HG03460 (cell line): ENCODE results near the gene SORBS1.
"Not testable (repeated sequence)": the region's sequence is repeated elsewhere in the genome, so short reads cannot be mapped to it uniquely, and the experiment has no call there.

Experiments
- ATAC-seq: cut with Tn5 transposase; IDR thresholded peaks from one replicate; pipeline ENCODE4 v1.9.1; 2021; ENCODE audit not compliant: unreplicated experiment

The SORBS1 gene

DNA sequence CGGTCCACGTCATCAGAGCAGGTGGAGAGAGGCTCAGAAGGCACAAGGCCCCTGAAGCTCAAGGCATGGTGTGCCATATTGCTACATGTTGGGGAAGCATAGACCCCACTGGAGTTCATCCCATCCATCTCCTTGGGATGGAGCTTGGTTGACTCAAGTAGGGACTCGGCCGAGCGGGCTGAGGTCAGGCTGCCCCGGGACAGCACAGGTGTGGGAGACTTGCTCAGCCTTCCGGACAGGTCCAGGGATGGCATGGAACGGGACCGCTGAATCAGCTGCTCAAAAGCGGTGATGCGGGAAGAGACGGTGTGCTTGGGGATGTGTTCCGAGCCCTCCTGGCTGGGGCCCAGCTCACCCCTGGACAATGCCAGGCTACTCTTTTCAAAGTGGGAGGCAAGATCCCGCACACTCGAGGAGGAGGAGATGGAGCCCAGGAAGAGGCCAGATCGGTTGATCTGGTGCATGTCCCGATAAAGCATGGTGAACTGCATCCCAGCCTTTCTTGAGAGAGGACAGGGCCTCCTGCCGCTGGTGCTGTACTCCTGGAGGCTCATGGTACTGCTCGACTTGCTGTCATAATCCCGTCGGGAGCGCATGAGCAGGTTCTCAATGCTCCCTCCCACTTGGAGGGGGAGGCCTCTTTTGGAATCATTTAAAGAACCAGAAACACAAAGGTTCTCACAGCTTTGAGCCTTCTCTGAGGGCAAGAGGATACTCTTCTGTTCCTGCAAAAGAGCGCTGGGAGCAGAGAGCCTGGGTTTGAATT lies 204.8 kb downstream of the SORBS1 start:
- ATAC-seq, result no peak

- no peak for ATAC-seq
These were observed 205.9 kb downstream of the SORBS1 start for GRCh38 chr10:95355301-95355700.

DNA sequence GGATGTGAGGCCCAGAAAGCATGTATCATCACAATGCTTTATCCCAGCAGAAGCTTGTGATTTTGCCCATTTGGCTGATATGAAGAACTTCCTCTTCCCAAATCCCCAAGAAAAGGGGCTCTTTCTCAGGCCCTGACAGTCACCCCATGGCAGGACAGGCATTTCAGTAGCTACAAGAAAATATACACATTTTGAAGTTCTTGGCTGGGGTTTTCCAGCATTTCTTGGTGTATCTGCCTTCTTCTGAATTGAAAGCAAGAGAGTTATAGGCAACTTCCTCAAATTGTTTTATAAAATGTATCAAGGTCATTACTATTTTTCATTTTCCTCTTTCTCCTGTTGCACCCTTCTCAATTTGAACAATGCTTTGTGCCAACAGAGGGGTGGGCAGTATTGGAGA lies 207.1 kb downstream of the SORBS1 start:
- no peak for ATAC-seq

DNA sequence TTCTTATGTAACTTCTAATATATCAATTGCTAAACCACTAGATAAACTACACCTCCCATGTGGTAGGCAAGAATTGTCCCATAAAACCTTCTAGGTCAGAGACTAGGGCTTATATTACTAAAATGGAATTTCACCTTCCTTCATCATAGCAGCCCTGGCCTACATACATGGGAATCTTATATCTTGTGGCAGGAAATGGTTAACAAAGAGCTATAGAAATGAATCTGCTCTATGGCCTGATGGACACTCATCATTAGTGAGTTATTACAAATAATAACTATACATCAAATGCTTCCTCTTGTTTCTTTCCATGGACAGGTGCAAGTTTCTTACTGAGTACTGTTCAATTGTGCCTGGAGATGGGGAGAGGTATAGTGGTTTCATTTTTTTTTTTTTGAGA lies 208.0 kb downstream of the SORBS1 start:
- no peak for ATAC-seq

DNA sequence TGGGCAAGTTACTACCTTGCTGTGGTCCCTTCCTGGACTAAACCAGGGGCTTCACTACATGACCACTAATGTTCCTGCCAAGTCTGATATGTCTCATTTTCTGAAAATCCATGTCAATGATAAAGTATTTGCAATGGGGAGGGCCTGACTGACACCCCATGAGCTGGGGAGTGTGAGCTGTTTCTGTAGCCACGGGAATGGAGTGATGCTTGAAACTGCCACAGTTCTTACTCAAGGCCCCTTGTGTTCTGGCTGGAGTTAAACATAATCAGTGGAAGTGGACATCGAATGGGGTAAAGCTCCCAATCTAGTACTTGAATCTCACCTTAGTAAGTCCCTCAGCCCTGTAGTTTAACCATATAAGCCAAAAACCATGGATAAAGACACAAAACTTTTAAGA lies 208.5 kb downstream of the SORBS1 start:
- ATAC-seq, result no peak

GRCh38 chr10:95350830-95351228 lies 210.3 kb downstream of the SORBS1 start:
- ATAC-seq, result no peak

GRCh38 chr10:95350219-95350829 lies 210.8 kb downstream of the SORBS1 start:
- no peak for ATAC-seq

- not testable (repeated sequence) for ATAC-seq
These were observed 213.8 kb downstream of the SORBS1 start for GRCh38 chr10:95347402-95347766.

DNA sequence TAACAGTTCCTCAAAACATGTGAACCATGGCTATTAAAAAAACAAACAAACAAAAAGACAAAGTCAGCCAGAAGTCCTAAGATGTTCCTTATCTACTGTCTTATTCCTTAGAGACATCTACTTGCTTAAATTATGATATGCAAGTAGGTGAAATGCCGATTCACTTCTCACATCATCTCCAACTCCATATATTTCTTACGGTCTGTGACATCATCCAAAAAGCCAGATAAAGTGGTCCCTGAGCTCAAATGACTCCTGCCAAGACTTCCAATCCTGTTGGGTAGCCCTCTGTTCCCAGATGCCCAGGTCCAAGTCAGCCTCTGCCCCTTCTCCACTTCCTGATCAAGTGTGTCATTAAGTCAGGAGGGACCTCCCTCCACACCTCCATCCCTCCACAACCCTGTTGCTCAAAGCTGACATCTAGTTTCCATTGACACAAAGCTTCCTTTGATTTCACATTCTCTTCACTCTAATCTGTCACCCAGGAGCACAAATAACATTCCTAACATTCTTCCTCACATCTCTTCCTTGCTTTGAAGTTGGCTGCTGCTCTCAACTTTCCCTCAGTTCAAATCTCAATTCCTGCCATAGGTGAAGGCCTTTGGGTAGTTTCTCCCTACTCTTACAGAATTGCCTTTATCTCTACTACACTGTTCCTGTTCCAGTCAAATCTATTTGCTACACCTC lies 214.3 kb downstream of the SORBS1 start:
- no peak for ATAC-seq

- ATAC-seq, result no peak
These were observed 217.6 kb downstream of the SORBS1 start for GRCh38 chr10:95343573-95343972.

- no peak for ATAC-seq
These were observed 219.4 kb downstream of the SORBS1 start for GRCh38 chr10:95341716-95342130.

- no peak for ATAC-seq
These were observed 221.3 kb downstream of the SORBS1 start for GRCh38 chr10:95339863-95340262.

DNA sequence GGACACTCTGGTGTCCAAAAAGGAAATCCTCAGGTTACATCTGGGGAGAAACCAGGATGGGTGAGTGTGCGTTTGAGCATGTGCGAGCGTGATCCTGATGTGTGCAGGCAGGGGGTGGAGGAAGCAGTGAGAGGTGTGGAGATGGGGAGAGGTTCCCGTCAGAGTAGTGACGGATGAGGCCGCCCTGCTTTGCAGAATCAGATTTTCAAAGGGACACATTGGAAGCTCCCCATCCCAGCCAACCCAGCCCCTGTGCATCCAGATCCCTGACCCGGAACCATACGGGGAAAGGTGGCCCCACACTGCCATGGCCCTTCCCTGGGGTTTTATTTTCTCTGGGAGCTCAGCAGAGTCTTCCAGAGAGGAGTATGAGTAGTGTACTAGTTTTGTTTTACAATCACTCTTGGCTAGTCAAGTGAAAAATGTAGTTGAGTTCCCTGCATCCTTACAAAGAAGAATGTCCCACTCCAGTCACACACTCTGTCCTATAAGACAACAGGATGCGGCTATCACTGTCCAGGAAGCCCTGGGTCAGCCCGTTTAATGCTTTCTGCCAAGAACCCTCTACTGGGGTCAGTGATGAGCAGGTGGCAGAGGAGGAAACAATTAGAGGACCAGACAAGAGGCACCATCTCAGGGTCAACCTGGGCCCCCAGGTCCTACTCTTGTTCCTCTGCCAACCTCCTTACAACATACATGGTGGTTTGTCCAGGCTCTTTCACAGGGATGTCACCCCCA lies 223.6 kb downstream of the SORBS1 start:
- no peak for ATAC-seq

DNA sequence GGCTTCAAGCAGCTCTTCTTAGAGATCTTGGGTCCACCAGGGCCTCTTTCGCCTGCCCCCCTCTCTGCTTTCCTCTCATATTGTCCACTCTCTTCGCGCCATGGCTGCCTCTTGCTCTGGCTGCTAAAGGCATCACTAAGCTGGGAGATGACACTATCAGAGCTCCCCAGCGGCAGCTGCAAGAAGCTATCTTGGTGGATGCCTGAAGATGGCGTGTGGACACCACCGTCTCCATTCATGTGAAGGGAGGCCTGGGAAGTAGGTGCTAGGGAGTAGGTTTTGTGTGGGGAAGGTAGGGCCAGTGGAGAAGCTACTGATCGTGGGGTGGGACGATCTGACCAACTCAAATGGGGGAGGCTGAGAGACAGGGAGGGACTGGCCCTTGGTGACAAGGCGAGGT lies 224.5 kb downstream of the SORBS1 start:
- ATAC-seq, result no peak

DNA sequence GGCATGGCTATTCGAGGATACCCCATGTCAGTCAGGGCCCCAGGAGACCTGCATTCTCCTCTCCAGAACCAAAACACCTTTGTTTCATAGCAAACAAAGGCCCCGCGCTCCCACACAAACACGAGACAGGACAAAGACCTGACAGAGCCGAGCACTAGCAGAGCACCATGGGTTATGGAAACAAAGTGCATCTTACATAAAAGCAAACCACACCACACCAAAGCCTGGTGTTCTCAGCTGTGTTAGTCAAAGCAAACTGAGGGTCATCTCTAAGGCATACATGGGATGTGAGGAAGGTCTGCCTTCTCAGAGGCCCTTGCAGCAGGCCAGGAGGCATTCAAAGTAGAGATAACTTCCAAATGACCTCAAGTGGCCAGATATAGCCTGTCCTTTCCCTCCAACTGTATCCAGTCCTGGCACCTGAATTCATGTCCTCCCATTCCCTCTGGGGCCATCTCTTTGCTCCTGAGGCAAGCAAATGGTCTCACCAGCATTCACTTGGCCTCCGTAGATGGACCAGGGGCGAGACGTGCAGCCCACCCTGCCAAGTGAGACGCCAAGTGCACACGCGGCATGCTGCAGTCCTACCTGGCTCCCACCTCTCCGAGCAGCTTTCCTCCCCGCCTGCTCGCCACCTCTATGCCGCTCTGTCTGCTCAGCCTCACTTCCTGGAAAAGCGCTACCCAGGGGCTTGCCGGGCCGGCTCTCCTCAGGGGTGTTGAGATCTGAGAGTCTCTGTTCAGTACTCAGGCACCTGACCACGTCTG lies 225.1 kb downstream of the SORBS1 start:
- no peak for ATAC-seq

DNA sequence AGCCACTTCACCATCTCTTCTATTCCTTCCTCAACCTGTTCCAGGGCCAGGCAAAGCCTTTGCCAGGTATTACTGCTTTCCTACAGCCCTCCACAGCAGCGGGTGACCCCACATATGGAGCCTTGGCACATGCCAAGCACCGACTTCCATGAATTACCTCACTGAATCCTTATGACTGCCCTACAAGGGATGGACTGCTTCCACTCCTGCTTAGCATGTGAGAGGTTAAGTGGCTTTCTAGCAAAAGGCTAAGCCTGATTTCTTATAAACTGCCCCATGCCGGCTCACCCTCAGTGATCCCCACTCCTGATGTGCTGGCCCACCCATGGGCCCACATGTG lies 226.4 kb downstream of the SORBS1 start:
- ATAC-seq, result no peak

DNA sequence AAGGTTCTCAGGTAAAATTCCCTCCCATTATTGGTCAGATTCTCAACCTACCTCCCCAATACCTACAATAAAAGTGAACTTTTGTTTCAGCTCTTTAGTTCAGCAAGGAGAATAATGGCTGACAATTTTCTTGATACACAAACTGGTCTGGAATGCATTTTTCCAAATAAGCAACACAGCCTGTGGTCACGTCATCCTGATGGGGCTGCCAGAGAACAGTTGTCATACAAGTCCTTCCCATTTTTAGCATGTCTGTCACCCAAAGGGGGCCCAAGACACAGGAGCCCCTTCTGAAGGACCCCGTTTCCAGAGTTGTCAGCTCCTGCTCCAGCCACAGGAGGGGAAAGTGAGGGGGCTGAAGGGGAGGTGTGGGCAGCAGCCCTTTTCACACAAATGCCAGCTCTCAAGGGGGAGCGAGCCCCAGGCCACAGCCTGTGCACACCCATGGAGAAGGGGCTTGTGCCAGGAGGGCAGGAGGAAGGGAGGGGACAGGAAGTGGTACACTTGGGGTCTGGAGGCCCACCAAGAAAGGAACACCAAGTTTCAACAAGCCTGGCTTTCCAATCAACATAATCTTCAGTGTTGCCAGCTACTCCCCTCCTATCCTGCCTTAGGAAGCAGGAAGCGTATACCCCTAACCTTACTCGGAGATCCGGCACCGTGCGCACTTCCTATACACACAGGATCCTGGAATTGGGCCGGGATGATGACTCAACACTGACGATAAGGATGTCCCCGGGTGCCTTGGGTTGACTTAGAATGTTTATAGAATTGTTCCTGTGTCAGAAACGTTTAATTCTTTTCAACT lies 227.0 kb downstream of the SORBS1 start:
- no peak for ATAC-seq

DNA sequence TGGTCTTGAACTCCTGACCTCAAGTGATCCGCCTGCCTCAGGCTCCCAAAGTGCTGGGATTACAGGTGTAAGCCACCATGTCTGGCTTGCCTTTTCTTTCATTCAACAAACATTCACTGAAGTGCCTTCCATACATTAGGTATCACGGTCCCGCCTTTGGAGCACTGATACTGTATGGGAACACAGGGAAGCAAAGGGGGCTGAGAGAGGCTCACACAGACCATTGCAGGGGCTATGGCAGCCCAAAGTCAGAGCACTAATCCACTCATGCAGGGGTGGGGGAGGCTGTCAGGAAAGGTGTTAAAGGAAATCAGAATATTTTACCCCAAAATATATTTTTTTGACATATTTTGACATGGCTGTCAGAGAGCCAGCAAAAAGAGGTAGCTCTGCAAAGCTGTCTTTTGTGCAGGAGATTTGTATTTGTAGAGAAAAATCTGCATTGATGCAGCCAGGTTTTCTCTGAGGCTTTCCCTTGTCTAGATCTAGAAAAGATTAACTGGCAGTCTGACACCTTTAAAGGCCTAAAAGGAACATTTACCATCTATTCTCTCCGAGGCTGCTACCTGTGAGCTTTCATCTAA lies 228.4 kb downstream of the SORBS1 start:
- no peak for ATAC-seq

DNA sequence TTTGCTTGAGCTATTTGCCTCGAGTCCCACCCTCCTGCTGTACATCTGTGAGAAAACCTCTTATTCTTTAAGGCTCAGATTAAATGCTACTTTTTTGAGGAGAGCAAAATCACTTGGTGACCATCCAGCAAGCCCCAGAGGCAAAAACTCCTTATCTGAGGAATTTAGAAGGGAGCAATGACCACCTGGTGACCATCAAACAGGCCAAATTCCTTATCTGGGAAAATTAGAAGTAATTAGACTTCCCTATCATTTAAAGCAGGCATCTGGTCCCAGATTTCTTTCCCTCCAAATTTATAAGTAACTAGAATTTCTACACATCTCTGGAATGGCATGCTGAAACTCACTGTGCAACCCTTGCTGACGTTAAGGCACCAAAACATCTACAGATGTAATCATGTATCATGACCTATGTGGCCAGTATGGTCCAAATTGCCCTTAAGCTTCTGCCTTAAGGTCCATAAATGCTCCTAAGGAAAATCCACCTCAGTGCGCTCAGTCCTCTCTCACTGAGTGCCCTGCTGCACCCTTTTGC lies 229.5 kb downstream of the SORBS1 start:
- no peak for ATAC-seq
